BE2C (cell line): ENCODE measurements around the gene ABHD5.
A peak's percentile ranks its signal among the peaks of the same experiment; 100 is the strongest.

ENCODE experiments used
- DNase-seq: peaks from one replicate; pipeline ENCODE4 v3.0.0-alpha.2; 2020
- H3K27me3 ChIP-seq: fragments of 250-450 bp; sonication (Bioruptor Pico); 2 replicates; pipeline ENCODE4 v1.5.1; 2020; ENCODE audit warnings: mild to moderate bottlenecking
- H3K36me3 ChIP-seq: fragments of 250-450 bp; sonication (Bioruptor Pico); 2 replicates; pipeline ENCODE4 v1.5.1; 2020; ENCODE audit warnings: mild to moderate bottlenecking
- H3K4me1 ChIP-seq: fragments of 250-450 bp; sonication (Bioruptor Pico); 2 replicates; pipeline ENCODE4 v1.5.1; 2020
- H3K4me3 ChIP-seq: 2 replicates; pipeline ENCODE4 v1.5.1; 2011; ENCODE audit warnings: low read depth, low read length
- H3K9me3 ChIP-seq: fragments of 250-450 bp; sonication (Bioruptor Pico); 2 replicates; pipeline ENCODE4 v1.5.1; 2020
- TF ChIP-seq, protein P1 (sequence below): IDR thresholded peaks from 2 replicates; pipeline ENCODE4 v1.5.1; 2012; ENCODE audit warnings: mild to moderate bottlenecking, low read depth, low read length

ABHD5 gene

GRCh38 chr3:43759938-43760337 lies 69.2 kb downstream of the ABHD5 start:
- no peak for DNase-seq
- Histone ChIP-seq H3K27me3 (no peaks in the 10 kb centered on the region), H3K4me3 (no peak overlapping the region), H3K4me1 (peaks cover 6% of the 10 kb centered on the region; the same call in 1 of the 2 replicates), H3K36me3 (no peaks in the 10 kb centered on the region), H3K9me3 (no peaks in the 10 kb centered on the region)
- TF ChIP-seq, protein P1, sequence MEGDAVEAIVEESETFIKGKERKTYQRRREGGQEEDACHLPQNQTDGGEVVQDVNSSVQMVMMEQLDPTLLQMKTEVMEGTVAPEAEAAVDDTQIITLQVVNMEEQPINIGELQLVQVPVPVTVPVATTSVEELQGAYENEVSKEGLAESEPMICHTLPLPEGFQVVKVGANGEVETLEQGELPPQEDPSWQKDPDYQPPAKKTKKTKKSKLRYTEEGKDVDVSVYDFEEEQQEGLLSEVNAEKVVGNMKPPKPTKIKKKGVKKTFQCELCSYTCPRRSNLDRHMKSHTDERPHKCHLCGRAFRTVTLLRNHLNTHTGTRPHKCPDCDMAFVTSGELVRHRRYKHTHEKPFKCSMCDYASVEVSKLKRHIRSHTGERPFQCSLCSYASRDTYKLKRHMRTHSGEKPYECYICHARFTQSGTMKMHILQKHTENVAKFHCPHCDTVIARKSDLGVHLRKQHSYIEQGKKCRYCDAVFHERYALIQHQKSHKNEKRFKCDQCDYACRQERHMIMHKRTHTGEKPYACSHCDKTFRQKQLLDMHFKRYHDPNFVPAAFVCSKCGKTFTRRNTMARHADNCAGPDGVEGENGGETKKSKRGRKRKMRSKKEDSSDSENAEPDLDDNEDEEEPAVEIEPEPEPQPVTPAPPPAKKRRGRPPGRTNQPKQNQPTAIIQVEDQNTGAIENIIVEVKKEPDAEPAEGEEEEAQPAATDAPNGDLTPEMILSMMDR = no peak

- H3K27me3 ChIP-seq = no peaks in the 10 kb centered on the region
- TF ChIP-seq, protein P1 = no peak
- H3K4me3 ChIP-seq = no peak overlapping the region
- H3K9me3 ChIP-seq = no peaks in the 10 kb centered on the region
- H3K4me1 ChIP-seq = peaks cover 6% of the 10 kb centered on the region; the same call in 1 of the 2 replicates
- no peak for DNase-seq
- H3K36me3 ChIP-seq = no peaks in the 10 kb centered on the region
These were observed 70.2 kb downstream of the ABHD5 start for GRCh38 chr3:43760938-43761337.

DNA sequence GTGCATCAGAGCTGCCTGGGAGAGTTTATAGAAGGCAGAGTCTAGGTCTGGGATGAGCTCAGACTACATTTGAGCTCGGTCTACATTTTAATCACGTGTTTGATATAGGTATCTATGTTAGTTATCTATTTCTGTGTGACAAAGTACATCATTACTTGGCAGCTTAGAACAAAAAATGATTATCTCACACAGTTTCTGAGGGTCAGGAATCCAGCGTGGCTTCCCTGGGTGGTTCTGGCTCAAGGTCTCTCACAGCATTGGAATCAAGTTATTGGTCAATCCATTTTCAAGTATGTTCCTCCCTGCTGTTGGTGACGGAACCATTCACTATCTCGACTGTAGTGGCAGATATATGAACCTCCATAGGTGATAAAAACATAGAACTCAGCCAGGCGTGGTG lies 71.7 kb downstream of the ABHD5 start:
- no peaks in the 10 kb centered on the region for H3K27me3 ChIP-seq
- no peak overlapping the region for H3K4me3 ChIP-seq
- TF ChIP-seq, protein P1 = no peak
- no peaks in the 10 kb centered on the region for H3K36me3 ChIP-seq
- DNase-seq = no peak
- peaks cover 6% of the 10 kb centered on the region; the same call in 1 of the 2 replicates for H3K4me1 ChIP-seq
- H3K9me3 ChIP-seq = no peaks in the 10 kb centered on the region

DNA sequence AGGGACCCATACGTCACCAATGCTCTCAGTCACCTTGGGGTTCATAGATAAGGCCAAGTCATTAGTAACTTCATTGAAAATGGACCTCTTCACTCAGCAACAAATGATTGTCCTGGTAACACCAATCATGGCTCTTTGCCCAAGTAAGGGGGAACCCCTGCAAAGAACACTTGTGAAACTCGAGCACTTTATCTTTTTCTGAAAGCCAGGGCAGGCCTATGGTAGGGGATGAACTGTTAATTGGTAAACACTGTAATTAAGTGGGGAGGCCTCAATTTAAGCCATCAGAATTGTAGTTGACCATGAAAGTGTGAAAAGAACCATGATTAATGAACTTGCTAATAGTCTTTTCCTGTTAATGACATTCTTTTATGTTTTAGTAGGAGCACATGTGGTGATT lies 73.3 kb downstream of the ABHD5 start:
- Histone ChIP-seq H3K4me1 (peaks cover 16% of the 10 kb centered on the region), H3K9me3 (no peaks in the 10 kb centered on the region), H3K27me3 (no peaks in the 10 kb centered on the region), H3K4me3 (no peak overlapping the region), H3K36me3 (no peaks in the 10 kb centered on the region)
- no peak for DNase-seq
- TF ChIP-seq, protein P1 = no peak

- TF ChIP-seq, protein P1 = no peak
- Histone ChIP-seq H3K4me3 (no peak overlapping the region), H3K36me3 (no peaks in the 10 kb centered on the region), H3K9me3 (no peaks in the 10 kb centered on the region), H3K27me3 (no peaks in the 10 kb centered on the region), H3K4me1 (peaks cover 17% of the 10 kb centered on the region)
- peak; percentile 42 for DNase-seq
These were observed 73.7 kb downstream of the ABHD5 start for GRCh38 chr3:43764471-43764870.

GRCh38 chr3:43765521-43765971 lies 74.8 kb downstream of the ABHD5 start:
- Histone ChIP-seq H3K9me3 (no peaks in the 10 kb centered on the region), H3K27me3 (no peaks in the 10 kb centered on the region), H3K36me3 (no peaks in the 10 kb centered on the region), H3K4me3 (no peak overlapping the region), H3K4me1 (peaks cover 24% of the 10 kb centered on the region)
- TF ChIP-seq, protein P1 = no peak
- no peak for DNase-seq
